ENCODE data around the gene ZNF662. TPM values are rescaled to one million over a fixed set of nuclear protein-coding genes. Genes with fewer than 3 reads are reported as not detected.

The ZNF662 gene
- total RNA-seq = 1.9 and 2.4 TPM in 2 replicates

GRCh38 chr3:42906070-42906847 lies at the start of gene ZNF662:
TSS of gene ZNF662 (plus strand) at chr3:42906142. CDS start at chr3:42908115, 1,973 bp downstream.

GRCh38 chr3:42875325-42876151 lies 30.4 kb upstream of the ZNF662 start, which contains the start of gene CYP8B1:
TSS of gene CYP8B1 (minus strand) at chr3:42875879. CDS start at chr3:42875816, 63 bp downstream.

Other genes starting within 250 kb of the ZNF662 start
- not detected in 2 replicates for gene KLHL40, start 220.6 kb upstream of the ZNF662 start, total RNA-seq
- gene HHATL, start 203.3 kb upstream of the ZNF662 start, total RNA-seq = not detected in 2 replicates
- 0.33 and 0.62 TPM in 2 replicates for gene CCDC13, start 132.9 kb upstream of the ZNF662 start, total RNA-seq
- 145 and 241 TPM in 2 replicates for gene HIGD1A, start 101.7 kb upstream of the ZNF662 start, total RNA-seq
- gene ACKR2, start 96.7 kb upstream of the ZNF662 start, total RNA-seq = 0.22 and 0.37 TPM in 2 replicates
- gene CYP8B1, start 30.3 kb upstream of the ZNF662 start, total RNA-seq = under 0.01 TPM in 1 of 2 replicates, not detected in the other
- gene GASK1A, start 73.2 kb downstream of the ZNF662 start, total RNA-seq = 2.2 and 3.9 TPM in 2 replicates
- 14.2 and 15.9 TPM in 2 replicates for gene POMGNT2, start 199.9 kb downstream of the ZNF662 start, total RNA-seq